Transverse colon (tissue), 4 donors: Measurements from ENCODE around the gene HCRTR1.

ENCODE experiments used
- CTCF ChIP-seq, 5 experiments: fragments of 200-600 bp in 3 of 5; fragments of 450-650 bp in 2 of 5; sonication (generic) in 3 of 5; IDR thresholded peaks; 1 replicate in 2 of 5; 2 replicates in 3 of 5; pipeline ENCODE4 v1.5.1; 2016 to 2017; ENCODE audit warnings: antibody characterized with exemption in 5 of 5, inconsistent platforms in 3 of 5, mild to moderate bottlenecking in 2 of 5, moderate library complexity in 1 of 5
- EP300 ChIP-seq: sonication (generic); formaldehyde crosslinking; IDR thresholded peaks from one replicate; pipeline ENCODE4 v1.6.1; 2017; ENCODE audit warnings: antibody characterized with exemption, low read depth
- POLR2A ChIP-seq: fragments of 450-650 bp; IDR thresholded peaks from one replicate; pipeline ENCODE4 v1.6.1; 2016; ENCODE audit warnings: antibody characterized with exemption, mild to moderate bottlenecking, moderate library complexity
- POLR2AphosphoS5 ChIP-seq, 3 donors: sonication (generic); formaldehyde crosslinking; IDR thresholded peaks; one replicate each; pipeline ENCODE4 v1.6.1; 2016; ENCODE audit warnings: antibody characterized with exemption in 3 of 3

GRCh38 chr1:31588751-31589515, 28.6 kb upstream of the HCRTR1 start:
- TF ChIP-seq CTCF (IDR thresholded peaks at IDR 0.05): no peak
- TF ChIP-seq POLR2A: peak; percentile 39
- peak in 2 of 3 donors; percentile 4 to 16 for TF ChIP-seq POLR2AphosphoS5 (IDR thresholded peaks at IDR 0.05)
- TF ChIP-seq EP300: no peak
